ENCODE results near the gene CA5A. TPM values are rescaled to one million over a fixed set of nuclear protein-coding genes. Genes with fewer than 3 reads are reported as not detected.

Gene CA5A
- polyA plus RNA-seq, 2 of the 4 experiments (the other 2 are of a cell fraction), result not detected

- no peak for DNase-seq (ENCODE audit: low read depth in 1 of 2, low spot score in 1 of 2)
- Histone ChIP-seq H3K4me2 (peak overlapping the region; percentile 79), H3K9me3 (no peaks in the 10 kb centered on the region), H3K4me1 (peaks cover 100% of the 10 kb centered on the region), H3K4me3 (peak overlapping the region; percentile 7; the same call in 1 of the 3 replicates), H3K27ac (peak overlapping the region; percentile 97 to 99)
- ATAC-seq, result peak in 1 of 2 experiments; percentile 0; a peak in 1 of 6 replicates
- 79% methylated on average over 10 of the region's 13 CpGs for WGBS (ENCODE audit: missing lambda C conversion rate)
- TF ChIP-seq POLR2AphosphoS2 (conservative IDR thresholded peaks at IDR 0.05; ENCODE audit: low read length), result peak; percentile 22; the same call in 1 of the 2 replicates
- TF ChIP-seq, protein P1, sequence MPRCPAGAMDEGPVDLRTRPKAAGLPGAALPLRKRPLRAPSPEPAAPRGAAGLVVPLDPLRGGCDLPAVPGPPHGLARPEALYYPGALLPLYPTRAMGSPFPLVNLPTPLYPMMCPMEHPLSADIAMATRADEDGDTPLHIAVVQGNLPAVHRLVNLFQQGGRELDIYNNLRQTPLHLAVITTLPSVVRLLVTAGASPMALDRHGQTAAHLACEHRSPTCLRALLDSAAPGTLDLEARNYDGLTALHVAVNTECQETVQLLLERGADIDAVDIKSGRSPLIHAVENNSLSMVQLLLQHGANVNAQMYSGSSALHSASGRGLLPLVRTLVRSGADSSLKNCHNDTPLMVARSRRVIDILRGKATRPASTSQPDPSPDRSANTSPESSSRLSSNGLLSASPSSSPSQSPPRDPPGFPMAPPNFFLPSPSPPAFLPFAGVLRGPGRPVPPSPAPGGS (IDR thresholded peaks at IDR 0.05), result no peak
- ChIA-PET POLR2A (interaction anchor here (1.0 to 1.3 kb wide), 2 partner anchors 27 to 66 kb away, joined by 3 to 4 read pairs; no protein-coding TSS in a partner anchor), CTCF (interaction anchor here (0.8 to 30.2 kb wide), 7 partner anchors 8 to 461 kb away, joined by 3 to 417 read pairs (median 19); partner anchors contain the start of gene FBXO31)
- FAIRE-seq, result no peak
These were observed 91.5 kb downstream of the CA5A start for GRCh38 chr16:87844809-87845208.

- H3K9me3 ChIP-seq, result no peaks in the 10 kb centered on the region
- FAIRE-seq, result no peak
- peak in 1 of 2 experiments; percentile 1; a peak in 3 of 6 replicates for ATAC-seq
- peak overlapping the region; percentile 15; the same call in 1 of the 3 replicates for H3K4me3 ChIP-seq
- WGBS (ENCODE audit: missing lambda C conversion rate), result 58% methylated on average over 25 of the region's 30 CpGs
- peak overlapping the region; percentile 97 to 99 for H3K27ac ChIP-seq
- POLR2A ChIA-PET, result no interaction called here
- peaks cover 100% of the 10 kb centered on the region for H3K4me1 ChIP-seq
- CTCF ChIA-PET, result interaction anchor here (1.0 to 30.2 kb wide), 5 partner anchors 8 to 63 kb away, joined by 3 to 417 read pairs (median 12); no protein-coding TSS in a partner anchor
- peak overlapping the region; percentile 79 for H3K4me2 ChIP-seq
- no peak for DNase-seq (ENCODE audit: low read depth in 1 of 2, low spot score in 1 of 2)
- TF ChIP-seq REST (IDR thresholded peaks at IDR 0.05), result no peak
- TF ChIP-seq ESRRA (IDR thresholded peaks at IDR 0.05; ENCODE audit: borderline replicate concordance, low read length), result no peak
- no peak for TF ChIP-seq KDM1A (IDR thresholded peaks at IDR 0.05; ENCODE audit: low read depth)
- no peak for TF ChIP-seq PHF8 (IDR thresholded peaks at IDR 0.05; ENCODE audit: borderline replicate concordance, low read depth)
- no peak for TF ChIP-seq NFE2L2 (conservative IDR thresholded peaks at IDR 0.05; ENCODE audit: low read length)
- no peak for TF ChIP-seq RFX5 (IDR thresholded peaks at IDR 0.05)
- TF ChIP-seq, protein P2, sequence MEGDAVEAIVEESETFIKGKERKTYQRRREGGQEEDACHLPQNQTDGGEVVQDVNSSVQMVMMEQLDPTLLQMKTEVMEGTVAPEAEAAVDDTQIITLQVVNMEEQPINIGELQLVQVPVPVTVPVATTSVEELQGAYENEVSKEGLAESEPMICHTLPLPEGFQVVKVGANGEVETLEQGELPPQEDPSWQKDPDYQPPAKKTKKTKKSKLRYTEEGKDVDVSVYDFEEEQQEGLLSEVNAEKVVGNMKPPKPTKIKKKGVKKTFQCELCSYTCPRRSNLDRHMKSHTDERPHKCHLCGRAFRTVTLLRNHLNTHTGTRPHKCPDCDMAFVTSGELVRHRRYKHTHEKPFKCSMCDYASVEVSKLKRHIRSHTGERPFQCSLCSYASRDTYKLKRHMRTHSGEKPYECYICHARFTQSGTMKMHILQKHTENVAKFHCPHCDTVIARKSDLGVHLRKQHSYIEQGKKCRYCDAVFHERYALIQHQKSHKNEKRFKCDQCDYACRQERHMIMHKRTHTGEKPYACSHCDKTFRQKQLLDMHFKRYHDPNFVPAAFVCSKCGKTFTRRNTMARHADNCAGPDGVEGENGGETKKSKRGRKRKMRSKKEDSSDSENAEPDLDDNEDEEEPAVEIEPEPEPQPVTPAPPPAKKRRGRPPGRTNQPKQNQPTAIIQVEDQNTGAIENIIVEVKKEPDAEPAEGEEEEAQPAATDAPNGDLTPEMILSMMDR (IDR thresholded peaks at IDR 0.05), result peak; percentile 14; the same call in 1 of the 3 replicates
- no peak for TF ChIP-seq HOXB5 (CRISPR knock-in tag; IDR thresholded peaks at IDR 0.05)
- no peak for TF ChIP-seq CBX8 (IDR thresholded peaks at IDR 0.05)
- TF ChIP-seq MYC (IDR thresholded peaks at IDR 0.05; ENCODE audit: borderline replicate concordance, low read length), result no peak
- TF ChIP-seq, protein P1 (IDR thresholded peaks at IDR 0.05), result no peak
- TF ChIP-seq HMGXB4 (CRISPR knock-in tag; IDR thresholded peaks at IDR 0.05; ENCODE audit: borderline replicate concordance), result no peak
- TF ChIP-seq EHF (CRISPR knock-in tag; IDR thresholded peaks at IDR 0.05), result no peak
- no peak for TF ChIP-seq SMC3 (IDR thresholded peaks at IDR 0.05)
- TF ChIP-seq USF2 (IDR thresholded peaks at IDR 0.05), result no peak
- no peak for TF ChIP-seq CHD4 (IDR thresholded peaks at IDR 0.05; ENCODE audit: borderline replicate concordance)
- no peak for TF ChIP-seq PBX3 (IDR thresholded peaks at IDR 0.05)
- TF ChIP-seq POLR2A (IDR thresholded peaks at IDR 0.05; ENCODE audit: low read length), result no peak
- 0 out of 2 replicates have a peak, but pooled peaks have one; percentile 46 for TF ChIP-seq MAX (IDR thresholded peaks at IDR 0.05)
- no peak for TF ChIP-seq HOXB13 (CRISPR knock-in tag; IDR thresholded peaks at IDR 0.05; ENCODE audit: low read depth)
- TF ChIP-seq RARB (CRISPR knock-in tag; IDR thresholded peaks at IDR 0.05), result no peak
- TF ChIP-seq POLR2AphosphoS2 (conservative IDR thresholded peaks at IDR 0.05; ENCODE audit: low read length), result peak; percentile 59; the same call in 1 of the 2 replicates
These were observed 92.1 kb downstream of the CA5A start for GRCh38 chr16:87844120-87844733.

Measured in A549 (cell line).